Stimulated activated CD8-positive, alpha-beta memory T cell treated with anti-CD3 and anti-CD28 coated beads, Interleukin-2, amount 100 ng/mL, for 48 hours (primary cell): ENCODE data around the gene C16orf78.
"Not testable (repeated sequence)": the region's sequence is repeated elsewhere in the genome, so short reads cannot be mapped to it uniquely, and the experiment has no call there.

ENCODE experiments used
- DNase-seq, 2 donors: peaks; one replicate each; pipeline ENCODE4 v3.0.0-alpha.2; 2020; ENCODE audit warnings: low read depth in 2 of 2

Gene C16orf78

DNA sequence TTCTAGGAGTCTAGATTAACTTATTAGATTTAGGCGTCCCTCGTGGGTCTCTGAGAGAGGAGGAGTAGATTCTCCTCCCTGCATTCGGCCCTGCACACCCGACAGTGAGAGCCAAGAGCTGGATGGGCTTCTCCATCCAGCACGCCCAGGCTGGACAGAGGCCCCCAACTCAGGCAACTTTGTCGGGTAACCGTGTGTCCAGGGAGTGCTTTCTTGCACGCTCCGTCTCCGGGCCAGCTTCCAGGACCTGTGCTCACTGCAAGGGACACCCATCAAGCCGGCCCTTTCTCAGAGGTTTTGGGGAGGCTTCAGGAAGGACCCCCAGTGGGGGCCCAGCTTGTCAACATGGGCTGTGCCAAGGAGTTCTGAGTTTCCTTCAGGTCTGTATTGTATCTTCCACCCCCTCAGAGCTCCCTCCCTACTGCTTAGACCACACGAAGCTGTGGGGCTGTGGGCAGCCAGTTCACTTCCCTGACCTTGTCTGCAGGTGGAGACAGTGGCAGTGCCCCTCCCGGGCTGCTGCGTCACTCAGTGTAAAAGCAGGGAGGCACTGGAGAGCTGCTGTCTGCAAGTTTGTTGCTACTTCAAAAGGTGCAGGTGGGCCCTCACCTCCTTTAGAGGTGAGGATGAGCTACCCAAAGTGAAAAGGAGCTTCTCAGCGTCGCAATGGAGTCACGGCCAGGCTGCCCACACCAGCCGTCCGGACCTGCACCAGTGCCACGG, 24.0 kb upstream of the C16orf78 start:
- no peak for DNase-seq

DNA sequence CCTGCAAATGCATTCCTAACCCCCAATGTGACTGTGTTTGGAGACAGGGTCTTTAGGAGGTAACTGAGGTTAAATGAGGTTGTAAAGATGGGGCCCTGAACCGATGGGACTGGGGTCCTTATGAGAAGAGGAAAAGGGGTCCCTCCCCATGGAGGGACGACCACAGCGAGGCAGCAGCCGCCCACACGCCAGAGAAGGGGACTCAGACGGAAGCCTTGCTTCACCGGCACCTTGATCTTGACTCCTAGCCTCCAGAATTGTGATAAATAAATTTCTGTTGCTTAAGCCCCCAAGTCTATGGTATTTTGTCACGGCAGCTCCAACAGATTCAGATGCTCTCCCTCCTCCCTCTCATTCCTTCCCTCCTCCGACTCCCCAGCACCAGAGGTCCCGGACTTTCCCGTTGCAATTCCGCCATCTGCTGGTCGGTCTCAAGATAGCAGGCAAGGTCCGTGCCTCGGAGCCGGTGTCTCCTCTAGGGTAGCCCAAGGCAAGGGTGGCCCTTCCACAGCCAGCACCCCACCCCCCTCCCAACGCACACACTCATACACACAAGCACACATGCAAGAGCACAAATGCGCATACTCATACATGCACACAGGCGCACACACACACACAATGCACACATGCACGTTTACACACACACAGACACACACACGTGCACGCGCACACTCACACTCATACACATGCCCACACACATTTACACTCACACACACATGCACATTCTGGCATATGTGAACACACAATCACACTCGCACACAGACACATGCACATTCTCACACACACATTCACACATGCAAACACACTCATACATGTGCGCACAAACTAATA, 23.1 kb upstream of the C16orf78 start:
- peak; percentile 23 to 42 for DNase-seq

DNA sequence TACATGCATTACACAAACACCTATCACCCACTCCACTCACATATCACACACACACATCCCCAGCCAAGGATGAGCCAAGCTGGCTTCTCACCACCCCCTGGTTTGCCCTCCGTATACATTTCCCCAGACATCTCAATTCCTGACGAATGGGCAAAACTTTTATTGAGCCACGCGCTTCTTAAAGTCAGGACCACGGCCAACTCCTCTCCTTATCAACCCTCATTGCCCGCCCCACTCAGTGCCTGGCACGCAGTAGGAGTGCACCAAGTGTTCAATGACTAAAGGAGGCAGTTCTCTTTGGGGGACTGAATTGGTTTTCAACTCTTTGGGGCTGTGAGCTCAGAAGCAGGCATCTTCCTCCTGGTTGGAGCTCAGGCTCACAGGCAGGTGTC, 22.5 kb upstream of the C16orf78 start:
- no peak for DNase-seq

DNA sequence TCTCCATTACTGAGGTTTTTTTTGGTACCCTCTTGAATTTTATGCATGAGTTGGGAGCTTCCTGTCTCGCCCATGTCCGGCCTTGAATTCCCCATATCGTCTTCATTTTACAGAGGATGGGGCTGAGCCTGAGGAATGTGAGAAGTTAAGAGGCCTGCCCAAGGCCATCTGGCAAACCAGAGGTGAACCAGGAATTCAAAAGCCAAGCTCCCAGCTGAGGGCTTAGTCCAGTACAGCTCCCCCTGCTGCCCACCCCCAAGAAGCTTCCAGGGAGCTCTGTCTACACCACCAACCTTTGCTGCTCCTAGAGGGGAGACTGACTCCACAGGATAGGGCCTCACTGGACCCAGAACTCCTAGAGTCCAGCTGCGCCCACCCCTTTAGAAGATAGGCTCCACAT, 20.7 kb upstream of the C16orf78 start:
- DNase-seq = no peak

DNA sequence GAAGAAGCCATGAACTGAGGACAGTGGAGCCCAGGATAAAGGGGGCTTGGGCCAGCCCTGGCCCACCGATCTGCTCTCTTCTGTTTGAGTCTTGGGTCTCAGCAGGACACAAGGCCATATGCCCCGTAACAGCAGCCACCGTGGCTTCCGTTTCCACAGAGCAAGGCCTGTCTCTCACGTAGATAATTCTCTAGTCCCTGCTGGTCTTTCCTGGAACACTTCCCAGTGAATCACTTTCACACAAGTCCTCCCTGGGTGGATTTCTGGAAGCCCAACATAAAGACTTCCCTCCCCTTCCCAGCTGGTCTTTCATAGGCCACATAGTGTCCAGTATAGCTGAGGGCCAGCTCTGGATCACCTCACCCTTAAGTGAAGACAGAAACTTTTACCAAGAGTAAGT, 19.9 kb upstream of the C16orf78 start:
- DNase-seq = no peak

DNA sequence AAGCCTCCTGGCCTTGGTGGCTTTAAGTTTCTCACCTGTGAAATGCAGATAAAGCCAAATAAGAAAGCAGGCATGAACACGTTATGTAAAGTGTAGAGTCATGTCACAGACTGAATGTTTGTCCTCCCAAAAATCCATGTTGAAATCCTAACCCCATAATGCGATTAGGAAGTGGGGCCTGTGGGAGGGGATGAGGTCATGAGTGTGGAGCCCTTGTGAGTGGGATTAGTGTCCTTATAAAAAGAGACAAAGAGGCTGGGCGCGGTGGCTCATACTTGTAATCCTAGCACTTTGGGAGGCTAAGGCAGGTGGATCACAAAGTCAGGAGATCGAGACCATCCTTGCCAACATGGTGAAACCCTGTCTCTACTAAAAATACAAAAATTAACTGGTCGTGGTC, 19.5 kb upstream of the C16orf78 start:
- DNase-seq = no peak

DNA sequence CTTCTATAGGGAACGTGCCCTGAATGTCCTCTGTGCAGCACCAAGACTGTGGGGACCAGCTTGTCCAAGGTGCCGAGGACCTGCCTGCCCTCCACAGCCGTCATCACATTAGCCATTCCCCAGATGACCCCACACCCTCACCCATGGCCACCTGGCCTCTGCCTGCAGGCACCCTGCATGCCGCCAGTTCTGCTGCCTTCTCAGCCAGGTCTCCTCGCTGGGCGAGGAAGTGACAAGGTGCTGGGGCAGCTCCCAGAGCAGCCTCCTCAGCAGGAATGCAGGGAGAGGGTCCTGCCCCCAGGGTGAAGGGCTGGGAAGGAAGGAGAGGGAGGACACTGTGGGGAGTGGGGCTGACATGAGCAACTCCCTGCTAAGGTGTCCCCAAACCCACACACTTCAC, 18.6 kb upstream of the C16orf78 start:
- DNase-seq = no peak

DNA sequence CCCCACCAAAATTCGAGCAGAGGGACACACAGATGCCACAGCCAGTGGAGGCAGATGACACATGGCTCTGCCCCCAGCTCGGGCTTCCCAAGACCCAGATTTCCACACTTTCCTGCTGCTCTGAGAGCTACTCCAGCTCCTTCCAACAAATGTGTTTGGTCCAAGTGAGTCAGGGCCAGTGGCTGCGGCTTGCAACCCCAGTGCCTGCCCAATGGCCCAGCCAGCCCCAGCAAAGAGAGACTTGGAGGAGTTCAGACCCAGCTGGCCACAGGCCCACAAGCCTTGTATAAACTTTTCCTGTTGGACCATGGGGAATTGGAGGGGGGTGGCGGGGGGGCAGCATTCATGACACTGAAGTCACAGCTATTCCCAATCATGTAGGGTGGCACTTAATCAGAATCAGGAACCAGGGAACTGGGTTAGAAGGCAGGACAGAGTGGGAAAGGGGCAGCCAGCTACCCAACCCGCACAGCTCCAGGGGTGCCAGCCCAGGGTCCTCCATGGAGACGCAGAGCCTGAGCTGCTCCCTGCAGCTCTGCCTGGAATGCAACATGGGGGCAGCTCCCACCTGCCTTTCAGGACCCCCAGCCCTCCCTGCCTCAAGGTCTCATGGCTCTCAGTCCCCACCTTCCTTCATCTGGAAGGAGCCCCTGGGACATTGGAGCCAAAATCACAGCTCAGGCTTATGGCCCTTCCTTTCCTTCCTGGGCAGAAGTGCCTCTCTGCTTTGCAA, 17.5 kb upstream of the C16orf78 start:
- DNase-seq = no peak

DNA sequence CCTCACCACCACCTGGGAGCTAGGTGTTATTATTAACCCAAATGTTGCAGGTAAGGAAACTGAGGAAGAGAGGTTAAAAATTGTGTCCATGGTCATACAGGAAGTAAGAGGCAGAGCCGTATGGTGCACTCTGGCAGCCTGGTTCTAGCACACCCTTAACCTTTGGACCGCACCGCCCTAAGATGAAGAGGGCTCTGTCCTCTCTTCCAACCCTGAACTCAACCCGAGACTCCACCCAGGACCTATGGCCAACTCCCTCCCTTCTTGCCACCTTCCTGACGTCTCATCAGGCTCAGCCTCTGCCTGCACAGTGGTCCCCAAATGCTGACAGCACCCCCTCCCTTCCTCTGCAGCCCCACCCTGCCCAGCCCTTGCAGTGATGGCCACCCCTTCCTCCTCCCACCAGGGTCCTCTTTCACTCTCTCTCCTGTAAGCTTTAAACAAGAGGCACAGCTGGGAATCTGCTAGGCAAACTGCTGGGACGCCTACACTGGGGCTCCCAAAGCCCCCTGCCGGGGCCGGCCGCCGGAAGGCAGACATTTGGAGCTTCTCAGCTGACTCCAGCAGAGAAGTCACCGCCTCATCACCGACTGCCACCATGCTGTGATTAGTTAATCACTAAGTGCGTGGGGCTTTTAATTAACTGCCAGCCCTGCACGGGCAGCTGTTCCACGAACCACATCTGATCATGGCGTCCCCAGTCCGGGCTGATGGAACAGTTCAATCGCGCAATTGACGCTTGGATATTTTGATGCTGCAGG, 16.7 kb upstream of the C16orf78 start:
- DNase-seq = no peak

DNA sequence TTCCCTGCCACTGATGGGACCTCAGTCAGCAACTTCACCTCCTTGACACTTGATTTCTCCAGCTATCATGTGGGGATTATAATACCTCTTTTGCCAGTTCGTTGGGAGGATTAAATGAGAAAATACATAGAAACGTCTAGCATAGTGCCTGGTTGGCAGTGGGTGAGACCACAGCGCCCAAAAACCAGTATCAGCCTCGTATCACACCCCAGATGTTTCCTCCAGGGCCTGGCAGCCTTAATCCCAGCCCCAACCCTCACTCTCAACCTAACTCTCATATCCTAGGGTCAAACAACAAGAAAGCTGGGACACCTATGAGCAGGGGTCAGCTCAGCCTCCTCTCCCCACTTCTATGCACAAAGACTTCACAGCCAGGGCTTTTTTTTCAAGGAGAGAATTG, 14.0 kb upstream of the C16orf78 start:
- no peak for DNase-seq

DNA sequence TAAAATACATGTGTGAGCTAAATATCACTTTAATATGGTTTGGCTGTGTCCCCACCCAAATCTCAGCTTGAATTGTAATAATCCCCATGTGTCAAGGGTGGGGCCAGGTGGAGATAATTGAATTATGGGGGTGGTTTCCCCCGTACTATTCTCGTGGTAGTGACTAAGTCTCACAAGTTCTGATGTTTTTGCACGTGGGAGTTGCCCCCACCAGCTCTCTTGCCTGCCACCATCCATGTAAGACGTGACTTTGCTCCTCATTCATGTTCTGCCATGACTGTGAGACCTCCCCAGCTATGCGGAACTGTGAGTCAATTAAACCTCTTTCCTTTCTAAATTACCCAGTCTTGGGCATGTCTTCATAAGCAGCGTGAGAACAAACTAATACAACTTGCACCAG, 11.9 kb upstream of the C16orf78 start:
- DNase-seq = not testable (repeated sequence)

DNA sequence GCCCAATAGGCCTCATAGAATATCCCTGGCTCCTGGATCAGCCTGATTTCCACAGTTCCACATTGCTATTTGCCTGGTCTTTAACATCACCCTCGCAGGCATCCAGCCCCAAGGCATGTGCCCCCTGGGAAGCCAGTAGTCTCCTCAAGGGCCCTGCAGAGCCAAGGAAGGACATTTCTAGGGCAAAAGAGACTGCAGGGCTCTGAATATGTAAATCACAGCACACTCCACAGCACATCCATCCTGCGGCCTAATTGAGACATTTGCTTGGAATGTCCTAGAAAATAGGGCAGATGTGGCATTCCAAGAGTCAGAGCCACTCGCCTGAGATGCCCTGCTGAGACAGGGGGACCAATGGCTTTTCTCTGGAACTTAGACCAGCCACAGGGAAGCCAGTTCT, 11.4 kb upstream of the C16orf78 start:
- DNase-seq = no peak

DNA sequence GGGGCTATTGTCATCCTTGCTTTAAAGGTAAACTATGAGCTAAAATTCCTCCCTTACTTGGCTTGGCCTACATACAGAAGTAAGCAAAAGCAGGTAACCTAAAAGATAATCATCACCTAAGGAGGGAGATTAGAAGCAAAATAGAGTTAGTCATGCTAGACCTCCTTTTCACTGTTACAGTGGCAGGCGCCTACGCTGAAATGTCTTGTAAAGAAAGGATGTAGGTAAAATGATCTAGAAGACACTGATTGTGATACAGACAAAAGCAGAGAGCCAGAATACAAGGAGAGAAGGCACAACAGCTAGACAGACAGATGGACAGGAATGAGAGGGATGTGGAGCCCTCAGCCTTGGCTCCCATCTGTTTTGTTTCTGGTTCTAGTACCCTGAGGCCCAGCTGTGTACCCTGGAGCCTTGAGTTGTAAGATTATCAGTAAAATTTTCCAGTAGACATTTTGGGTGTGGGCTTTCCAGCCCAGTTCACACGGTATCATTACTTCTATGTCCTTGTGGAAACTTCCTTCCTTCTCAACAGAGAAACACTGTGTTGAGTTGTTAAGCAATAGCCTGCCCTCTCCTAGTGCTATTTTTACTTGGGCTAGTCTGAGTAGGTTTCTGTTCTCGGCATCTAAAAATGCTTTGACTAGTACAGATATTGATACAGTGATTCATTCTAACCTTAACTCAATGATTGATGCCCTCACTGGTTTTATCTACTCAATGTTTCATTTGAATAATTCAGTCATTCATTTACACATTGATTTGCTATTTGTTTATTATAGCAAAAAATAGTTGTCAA, 7.7 kb upstream of the C16orf78 start:
- no peak for DNase-seq

DNA sequence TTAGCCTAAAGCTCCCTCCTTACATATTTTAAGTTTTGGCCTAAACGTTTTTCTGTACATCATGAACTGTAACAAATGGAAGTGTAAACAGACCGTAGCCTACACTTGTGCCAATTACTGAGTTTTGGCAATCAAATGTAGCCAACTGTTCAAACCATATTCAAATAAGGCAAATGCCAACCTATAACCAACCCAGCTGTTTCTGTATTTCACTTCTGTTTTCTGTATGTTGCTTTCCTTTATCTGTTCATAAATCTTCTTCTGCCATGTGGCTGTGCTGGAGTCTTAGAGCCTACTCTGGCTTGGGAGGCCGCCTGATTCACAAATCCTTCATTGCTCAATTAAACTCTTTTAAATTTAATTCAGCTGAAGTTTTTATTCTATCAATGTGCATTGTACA, 6.9 kb upstream of the C16orf78 start:
- DNase-seq = no peak

DNA sequence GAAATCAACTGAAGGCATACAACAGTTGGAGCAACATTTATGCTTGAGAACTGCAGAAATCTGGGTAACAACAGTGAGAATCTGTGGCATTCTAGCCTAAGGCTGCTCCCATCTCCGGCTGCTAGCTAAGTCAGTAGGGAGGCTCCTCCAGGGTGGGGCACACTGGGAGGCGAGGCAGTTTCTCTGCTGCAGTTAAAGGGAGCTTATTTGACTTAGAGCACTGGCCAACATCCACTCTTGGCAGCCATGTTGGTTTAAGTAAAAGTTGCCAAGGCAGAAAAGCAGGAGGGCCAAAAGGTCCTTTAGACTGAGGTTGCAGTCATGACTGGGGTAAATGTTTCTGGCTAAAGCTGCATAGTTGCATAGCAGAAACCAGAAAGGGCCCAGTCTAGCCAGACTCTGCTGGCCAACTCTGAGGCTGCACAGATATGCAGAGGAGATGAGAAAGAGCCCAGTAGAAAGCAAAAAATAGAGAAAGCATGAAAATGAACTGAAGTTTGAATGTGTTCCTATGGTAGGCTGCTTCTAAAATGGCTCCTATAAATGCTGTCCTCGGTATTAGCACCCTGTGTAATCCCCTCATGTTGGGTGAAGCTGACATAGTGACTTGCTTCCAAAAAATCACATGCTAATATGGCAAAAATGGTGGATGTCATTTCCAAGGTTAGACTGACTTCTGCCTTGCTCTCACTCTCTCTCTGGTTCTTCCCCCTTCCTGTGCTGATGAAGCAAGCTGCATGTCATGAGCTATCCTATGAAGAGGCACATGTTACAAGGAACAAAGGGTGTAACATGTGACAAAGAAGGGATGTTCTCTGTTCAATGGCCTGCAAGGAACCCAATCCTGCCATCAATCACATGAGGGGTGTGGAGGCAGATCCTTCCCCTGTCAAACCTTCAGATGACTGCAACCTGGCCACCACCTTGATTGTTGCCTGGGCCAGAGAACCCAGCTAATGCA, 3.7 kb upstream of the C16orf78 start:
- no peak for DNase-seq

DNA sequence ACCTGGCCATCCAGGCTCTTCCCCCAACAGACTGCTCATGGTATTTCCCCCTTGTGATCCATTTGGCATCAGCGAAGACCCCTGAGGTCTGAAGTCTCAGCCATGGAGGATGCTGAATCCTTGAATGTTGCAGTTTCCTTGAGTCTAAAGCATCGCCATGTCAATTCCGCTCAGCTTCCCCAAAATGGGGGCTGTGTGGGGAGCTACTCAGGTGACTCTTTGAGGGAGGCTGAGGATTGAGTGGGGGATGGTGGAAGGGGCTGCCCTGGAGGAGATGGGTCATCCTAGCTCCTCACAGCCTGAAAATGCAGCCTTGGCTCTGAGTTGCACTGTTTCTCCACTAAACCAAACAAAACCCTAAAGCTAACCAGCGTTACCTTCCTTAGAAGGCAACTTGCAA, 2.6 kb downstream of the C16orf78 start:
- no peak for DNase-seq

DNA sequence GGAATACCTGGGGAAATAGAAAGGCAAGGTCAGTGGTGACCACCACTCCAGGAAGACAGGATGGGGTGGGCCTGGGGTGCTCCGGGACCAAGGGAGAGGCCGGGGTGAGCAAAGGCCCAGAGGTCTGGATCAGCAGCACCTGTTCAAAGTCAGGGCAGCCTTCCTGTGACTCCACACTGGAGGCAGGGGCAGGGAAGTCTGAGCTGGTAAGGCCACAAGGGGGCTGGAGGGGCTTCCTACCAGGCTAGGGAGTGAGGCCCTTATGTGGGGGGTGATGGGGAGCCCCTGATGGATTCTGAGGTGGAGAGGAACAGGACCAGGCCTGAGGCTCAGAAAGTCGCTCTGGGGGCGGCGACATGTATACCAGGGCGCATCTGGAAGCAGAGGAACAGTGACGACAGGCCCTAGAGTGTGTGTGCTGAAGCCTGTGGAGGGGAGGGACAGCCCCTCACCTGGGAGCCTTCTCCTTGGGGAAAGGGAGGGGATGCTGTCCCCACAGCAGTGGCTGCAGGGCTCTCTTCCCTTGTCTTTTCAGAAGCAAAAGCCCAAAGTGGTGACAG, 3.7 kb downstream of the C16orf78 start:
- no peak for DNase-seq

DNA sequence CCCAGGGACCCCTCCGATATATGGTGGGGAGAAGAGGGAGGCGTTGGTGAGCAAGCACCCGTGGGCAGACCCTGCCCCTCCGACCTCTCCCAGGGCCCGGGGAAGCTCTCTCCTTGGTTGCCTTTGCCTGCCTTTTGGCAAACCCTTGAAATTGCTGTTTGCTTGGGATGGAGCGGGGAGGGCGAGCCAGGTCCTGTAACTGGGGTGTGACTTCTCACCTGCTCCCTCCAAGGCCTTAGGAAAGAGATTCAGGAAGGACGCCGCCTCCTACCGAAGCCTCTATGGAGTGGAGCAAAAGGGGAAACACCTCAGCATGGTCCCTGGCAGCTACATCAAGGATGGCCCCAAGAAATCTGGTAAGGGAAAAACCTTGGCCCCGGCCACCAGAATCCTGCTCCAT, 4.6 kb downstream of the C16orf78 start:
- no peak for DNase-seq

DNA sequence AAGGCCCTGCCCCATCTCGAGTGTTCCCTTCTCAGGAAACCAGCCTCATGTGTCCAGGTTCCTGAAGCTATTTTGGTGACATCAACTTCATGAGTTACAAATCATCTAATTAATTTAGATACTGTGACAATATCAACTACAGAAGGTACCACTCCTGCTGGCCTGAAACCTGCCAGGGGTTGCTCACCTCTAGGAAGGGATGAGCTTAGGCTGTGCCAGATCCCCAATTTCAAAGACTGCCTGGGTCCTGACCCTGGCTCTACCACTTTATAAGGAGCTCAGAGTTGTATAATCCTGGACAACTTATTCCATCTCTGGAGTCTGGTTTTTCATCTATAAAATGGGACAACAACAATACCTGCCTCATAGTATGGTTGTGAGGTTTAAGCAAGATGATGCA, 5.2 kb downstream of the C16orf78 start:
- no peak for DNase-seq

DNA sequence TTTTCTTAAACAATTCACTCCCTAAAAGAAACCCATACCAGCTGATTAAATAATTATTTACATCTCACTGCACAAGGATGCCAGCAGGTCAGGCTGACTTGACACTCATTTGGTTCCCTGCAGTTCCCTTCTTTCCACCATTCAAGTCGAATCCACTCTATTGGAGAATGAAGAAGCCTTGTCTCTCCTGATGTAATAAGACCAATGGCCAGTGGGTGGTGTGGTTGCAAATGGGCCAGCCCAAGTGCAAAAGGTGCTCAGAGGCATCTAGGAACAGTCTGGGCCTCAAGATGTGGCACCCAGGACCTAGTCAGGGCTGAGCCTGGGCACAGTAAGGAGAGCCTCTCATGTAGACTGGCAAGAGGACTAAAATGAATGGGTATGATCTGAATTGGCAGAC, 9.3 kb downstream of the C16orf78 start:
- DNase-seq = no peak
